AG09309 (cell line): Measurements from ENCODE around the gene MIER1.

Experiments used
- DNase-seq: peaks from one replicate; pipeline ENCODE4 v3.0.0-alpha.2; 2010; ENCODE audit warnings: low read depth
- H3K4me3 ChIP-seq: 2 replicates; pipeline ENCODE4 v1.5.1; 2011; ENCODE audit warnings: mild to moderate bottlenecking, low read depth, low read length, moderate library complexity; ENCODE audit not compliant: control insufficient read depth
- TF ChIP-seq, protein P1 (sequence below): IDR thresholded peaks from 2 replicates; pipeline ENCODE4 v1.5.1; 2011; ENCODE audit warnings: mild to moderate bottlenecking, low read depth, low read length, inconsistent platforms; ENCODE audit not compliant: insufficient read depth, control insufficient read depth; ENCODE audit errors: missing control alignments

MIER1 gene

DNA sequence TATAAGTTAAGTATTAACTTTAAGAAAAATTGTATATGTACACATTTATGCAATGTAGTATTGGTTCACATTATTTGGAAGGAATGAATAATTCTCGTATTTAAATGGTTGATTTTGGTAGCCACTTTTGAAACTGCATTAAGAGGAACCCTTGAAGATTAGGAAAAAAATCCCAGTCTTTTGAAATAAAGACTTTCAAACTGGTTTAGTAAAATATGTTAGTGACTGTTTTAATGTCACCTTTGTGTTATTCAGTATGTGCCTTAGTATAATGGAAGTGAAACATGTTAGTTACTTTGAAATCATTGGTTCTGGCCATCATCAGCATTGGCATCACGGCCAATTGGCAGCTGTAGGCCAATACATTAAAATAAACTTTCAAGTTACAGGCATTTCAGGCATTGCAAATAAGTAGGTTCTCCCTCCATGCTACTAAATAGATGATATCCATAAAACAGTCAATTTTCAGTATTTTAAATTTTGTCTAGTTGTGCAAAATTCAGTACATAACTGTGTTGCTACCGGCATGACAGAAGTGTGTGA is 4.4 kb downstream of the MIER1 start:
- TF ChIP-seq, protein P1, sequence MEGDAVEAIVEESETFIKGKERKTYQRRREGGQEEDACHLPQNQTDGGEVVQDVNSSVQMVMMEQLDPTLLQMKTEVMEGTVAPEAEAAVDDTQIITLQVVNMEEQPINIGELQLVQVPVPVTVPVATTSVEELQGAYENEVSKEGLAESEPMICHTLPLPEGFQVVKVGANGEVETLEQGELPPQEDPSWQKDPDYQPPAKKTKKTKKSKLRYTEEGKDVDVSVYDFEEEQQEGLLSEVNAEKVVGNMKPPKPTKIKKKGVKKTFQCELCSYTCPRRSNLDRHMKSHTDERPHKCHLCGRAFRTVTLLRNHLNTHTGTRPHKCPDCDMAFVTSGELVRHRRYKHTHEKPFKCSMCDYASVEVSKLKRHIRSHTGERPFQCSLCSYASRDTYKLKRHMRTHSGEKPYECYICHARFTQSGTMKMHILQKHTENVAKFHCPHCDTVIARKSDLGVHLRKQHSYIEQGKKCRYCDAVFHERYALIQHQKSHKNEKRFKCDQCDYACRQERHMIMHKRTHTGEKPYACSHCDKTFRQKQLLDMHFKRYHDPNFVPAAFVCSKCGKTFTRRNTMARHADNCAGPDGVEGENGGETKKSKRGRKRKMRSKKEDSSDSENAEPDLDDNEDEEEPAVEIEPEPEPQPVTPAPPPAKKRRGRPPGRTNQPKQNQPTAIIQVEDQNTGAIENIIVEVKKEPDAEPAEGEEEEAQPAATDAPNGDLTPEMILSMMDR: no peak
- peak overlapping the region; percentile 60 for H3K4me3 ChIP-seq
- DNase-seq: no peak

DNA sequence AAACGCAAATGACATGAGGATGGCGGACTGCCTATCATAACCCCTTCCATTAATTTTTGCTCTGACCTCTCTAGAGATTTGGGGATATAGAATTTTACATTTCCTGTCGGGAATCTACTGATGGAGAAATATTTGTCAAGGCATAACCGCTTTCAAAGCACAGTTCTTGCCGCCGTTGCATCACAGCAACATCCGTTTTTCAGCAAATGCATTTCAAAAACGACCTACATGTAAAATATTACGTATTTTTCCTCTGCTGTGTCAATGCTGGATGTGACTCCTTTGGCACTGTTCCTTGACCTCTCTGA is 4.9 kb downstream of the MIER1 start:
- TF ChIP-seq, protein P1: no peak
- H3K4me3 ChIP-seq: peak overlapping the region; percentile 60
- DNase-seq: no peak

DNA sequence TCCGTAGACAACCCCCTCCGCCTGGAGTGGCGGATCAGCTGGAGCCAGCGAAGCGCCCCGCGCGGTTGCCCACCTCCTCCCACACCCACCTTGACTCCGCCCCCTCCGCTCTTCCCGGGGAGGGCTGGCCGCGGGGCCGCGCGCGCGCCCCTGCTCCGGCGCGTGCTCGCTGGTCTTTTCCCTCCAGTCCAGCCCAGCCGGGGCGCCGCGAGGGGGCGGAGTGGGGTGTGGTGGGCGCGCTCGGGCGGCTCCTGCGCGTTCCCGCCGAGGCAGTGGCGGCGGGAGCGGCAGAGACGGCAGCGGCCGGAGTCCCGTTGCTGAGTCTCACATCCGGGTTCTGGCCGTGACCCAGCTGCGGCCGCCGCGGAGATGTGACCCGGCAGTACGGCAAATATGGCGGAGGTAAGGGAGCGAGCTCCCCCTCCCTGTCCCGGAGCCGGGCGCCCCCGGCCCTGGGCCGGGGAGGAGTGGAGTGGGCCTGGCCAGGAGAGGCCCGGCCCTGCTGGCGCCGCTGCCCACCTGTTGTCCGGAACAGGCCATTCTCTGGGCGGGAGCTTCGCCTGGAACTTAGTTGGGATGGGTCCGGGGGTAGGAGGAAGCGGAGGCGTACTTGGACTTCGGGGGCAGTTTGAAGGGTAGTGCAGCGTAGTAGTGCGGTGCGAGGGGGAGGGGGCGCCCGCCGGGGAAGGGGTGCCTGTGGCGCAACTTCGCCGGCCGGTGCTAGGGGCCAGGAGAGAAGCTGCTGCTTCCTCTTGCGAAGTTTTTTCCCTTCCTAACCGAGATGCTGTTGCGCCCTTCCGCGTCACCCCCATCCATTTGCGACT is 5.4 kb downstream of the MIER1 start:
- peak overlapping the region; percentile 87 for H3K4me3 ChIP-seq
- DNase-seq: peak; percentile 55
- TF ChIP-seq, protein P1: peak; percentile 10

DNA sequence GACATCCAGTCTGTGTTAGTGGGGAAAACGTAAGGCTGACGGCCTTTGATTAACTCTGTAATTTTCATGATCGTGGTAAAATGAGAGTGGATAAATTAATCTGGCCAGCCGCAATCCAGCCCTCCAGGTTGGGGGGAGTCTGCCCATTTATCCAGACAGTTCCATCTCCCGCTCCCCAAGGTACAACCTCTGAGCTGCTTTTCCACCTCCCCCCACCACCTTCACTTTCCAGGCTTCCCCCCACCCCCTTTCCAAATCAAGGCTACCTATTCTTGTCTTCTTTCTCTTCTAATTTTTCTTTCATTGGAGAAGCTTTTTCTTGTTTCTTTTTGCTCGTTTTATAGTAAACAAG is 6.0 kb downstream of the MIER1 start:
- no peak for DNase-seq
- TF ChIP-seq, protein P1: no peak

DNA sequence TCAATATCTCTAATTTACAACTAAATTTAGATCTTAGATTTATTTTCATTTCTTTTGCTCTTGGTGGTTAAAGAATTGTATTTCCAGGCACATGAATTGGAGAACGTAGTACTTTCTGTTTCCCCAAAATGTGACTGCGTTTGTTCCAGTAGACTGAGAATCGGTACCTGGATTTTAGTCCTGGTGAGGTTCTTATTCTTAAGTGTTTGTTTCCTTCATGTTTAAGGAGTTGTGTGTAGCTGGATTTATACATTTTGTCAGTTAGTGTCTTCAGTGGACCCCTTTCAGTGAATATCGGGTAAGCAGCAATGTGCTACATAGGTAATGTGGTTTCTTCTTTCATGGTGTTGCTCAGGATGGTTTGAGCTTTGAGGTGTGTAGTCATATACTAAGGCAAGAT is 6.8 kb downstream of the MIER1 start:
- peak overlapping the region; percentile 87 for H3K4me3 ChIP-seq
- TF ChIP-seq, protein P1: no peak
- no peak for DNase-seq

More for the DNA sequence above, 6.0 kb downstream of the MIER1 start:
- H3K4me3 ChIP-seq: peak overlapping the region; percentile 87

DNA sequence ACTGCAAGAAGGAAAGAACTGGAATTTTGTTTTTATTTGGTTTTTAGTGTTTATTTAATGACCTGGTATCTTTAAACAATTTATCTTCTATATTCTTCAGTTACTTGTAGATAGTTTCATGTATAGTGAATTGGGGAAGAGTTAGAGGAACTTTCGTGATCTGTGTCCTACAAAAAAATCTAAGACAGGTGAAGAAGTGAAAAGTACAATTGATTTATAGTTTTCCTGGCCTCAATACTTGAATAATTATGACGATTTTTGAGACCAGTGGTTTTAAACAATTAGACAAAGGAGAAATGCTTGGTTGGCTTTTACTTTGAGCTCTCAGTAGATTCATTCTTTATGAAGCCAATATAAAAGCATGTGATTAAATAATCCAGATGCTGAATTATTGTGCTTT is 7.5 kb downstream of the MIER1 start:
- TF ChIP-seq, protein P1: no peak
- DNase-seq: no peak
- H3K4me3 ChIP-seq: no peak overlapping the region
